NCI-H446 treated with DMSO at 0.1 percent for 48 hours (cell line): ENCODE data around the gene CCL14.
A peak's percentile ranks its signal among the peaks of the same experiment; 100 is the strongest.

Experiments
- DNase-seq: peaks from one replicate; lab custom pipeline; 2025; lab: John Stamatoyannopoulos, UW

The CCL14 gene

DNA sequence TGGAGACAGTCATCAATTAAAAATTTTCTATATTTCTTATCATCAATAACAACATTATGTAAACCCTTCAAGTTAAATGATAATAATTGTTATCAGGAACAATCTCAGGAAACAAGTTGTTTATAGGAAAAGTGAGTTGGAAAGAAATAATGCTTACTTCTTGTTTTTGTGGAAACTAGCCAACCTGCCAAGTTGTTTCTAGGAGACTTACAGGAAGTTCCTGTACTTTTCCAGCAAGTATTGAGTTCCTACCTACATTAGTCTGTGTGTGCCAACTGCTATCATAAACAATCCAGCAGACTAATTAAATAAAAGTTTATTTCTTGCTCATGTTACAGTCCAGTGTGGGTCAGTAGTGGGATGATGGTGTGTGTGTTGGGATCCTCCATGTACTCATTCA is 1.6 kb upstream of the CCL14 start:
- DNase-seq, result no peak

DNA sequence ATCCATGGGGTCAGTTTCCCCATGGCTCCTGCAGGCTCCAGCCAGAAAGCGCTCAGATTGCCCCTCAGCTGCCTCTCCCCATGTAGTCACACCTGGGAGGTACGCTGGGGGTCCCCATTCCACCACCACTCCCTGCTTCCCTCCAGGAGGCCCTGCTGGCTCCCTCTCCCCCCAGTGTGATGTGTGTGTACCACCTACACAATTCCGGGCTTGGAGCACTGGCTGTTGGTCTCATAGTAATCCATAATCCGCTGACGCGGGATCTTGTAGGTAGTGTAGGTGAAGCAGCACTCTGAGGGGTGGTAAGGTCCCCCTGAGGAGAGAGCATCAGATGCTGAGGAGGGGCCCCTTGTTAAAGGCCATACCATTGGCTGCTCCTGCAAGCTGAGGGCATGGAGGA is 2.4 kb downstream of the CCL14 start:
- no peak for DNase-seq

DNA sequence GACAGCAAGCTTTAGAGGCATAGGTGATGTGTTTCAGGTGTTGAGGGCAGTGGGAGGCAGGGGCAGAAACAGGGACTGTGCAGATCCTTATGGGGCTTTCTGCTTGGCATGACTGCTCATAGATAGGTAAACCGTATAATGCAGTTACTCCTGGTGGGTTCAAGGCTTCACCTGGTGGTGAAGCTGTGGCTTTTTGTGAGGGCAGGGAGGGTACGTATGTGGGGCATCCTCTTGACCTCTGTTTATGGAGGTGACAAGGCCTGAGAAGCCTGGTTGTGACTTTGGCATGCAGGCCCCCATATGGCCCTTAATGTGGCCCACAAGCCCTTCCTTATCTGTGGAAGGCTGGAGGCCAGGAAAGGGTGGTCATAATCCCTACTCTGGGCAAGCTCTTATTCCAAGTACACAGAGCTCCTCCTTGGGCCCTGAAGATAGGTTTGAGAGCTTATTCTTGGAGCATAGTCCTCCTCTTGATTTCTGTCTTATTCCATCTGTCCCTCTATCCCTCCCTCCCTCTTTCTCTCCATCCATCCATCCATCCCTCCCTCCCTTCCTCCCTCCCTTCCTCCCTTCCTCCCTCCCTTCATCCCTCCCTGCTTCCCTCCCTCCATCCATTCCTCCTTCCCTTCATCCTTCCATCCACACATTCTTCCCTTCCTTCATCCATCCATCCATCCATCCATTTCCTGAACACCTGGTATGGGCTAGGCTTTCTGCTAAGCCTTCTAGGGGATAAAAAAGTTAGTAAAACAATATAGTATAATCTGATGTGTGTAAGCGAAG is 3.9 kb downstream of the CCL14 start:
- no peak for DNase-seq

DNA sequence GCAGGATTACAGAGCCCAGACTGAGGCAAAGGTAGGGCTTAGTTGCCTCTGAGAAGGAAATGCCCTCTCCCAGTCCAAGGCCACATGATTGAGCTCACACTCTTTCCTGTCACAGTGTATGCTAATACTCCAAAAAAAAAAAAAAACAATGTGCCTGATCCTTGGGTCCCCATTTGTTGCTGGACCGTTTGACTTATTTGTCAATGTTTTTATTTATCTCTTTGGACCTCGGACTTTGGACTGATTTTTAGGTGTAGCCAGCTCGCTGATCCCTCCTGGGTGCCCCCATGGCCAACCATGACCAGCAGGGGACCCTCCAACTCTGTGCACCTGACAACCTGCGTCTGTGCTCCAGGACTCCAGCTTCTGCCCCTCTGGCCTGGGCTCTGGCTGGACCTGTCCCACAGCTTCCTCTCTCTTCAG is 4.6 kb downstream of the CCL14 start:
- DNase-seq, result no peak

DNA sequence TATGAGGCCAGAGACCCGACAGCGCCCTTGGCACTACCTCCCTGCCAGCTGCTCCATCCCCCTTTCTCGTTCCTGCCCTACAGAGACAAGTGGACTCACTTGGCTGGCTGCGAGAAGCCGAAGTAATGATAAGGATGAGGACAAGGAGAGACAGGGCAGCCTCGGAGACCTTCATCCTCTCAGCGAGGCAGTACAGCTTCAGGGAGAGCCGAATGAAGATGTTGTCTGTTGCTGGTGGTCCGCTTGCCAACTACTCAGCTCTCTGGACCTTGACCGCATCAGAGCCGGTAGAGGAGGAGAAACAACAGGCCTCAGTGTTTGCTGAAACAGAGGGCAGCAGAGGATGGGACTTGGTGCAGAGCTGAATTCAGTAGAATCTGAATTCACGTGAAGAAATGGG is 5.3 kb downstream of the CCL14 start, which contains the start of gene CCL16:
CCL16 (minus strand) TSS at position 252 of the 400 bp plus-strand sequence; CDS start at position 175, 77 bp downstream.
- DNase-seq, result no peak

DNA sequence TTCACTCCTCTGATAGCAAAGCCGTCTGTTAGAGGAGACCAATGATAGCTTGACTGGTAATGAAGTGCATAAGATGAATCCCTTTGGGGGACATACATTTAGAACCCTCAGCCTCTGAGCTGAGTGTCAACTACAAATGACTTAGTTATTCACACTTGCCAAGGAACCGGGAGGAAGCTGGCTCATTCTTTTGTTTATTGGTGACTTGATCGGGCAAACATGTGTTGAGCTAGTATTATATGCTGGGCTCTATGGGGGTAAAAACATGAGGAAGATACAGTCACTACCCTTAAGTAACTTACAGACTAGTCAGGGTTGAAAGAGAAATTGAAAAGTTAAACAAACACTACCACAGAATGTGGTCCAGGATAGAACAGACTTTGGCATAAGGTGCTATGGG is 8.2 kb downstream of the CCL14 start:
- no peak for DNase-seq

DNA sequence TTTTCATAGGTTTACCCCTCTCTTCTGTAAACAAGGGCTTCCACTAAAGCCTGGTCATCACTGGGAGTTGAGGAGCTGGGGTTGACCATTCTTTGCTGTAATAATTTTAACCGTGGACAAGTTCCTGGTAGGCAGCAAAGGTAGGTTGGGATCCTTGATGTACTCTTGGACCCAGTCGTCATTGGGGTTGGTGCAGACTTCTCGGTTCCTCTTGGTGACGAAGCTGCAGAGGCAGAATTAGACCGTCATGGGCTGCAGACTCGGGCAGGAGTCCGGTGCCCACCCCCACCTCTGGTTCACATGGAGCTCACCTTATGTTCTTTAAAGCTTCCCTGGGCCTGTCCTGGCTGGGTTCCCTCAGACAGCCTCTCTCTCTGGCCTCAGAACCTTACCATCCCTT is 9.0 kb downstream of the CCL14 start:
- no peak for DNase-seq

DNA sequence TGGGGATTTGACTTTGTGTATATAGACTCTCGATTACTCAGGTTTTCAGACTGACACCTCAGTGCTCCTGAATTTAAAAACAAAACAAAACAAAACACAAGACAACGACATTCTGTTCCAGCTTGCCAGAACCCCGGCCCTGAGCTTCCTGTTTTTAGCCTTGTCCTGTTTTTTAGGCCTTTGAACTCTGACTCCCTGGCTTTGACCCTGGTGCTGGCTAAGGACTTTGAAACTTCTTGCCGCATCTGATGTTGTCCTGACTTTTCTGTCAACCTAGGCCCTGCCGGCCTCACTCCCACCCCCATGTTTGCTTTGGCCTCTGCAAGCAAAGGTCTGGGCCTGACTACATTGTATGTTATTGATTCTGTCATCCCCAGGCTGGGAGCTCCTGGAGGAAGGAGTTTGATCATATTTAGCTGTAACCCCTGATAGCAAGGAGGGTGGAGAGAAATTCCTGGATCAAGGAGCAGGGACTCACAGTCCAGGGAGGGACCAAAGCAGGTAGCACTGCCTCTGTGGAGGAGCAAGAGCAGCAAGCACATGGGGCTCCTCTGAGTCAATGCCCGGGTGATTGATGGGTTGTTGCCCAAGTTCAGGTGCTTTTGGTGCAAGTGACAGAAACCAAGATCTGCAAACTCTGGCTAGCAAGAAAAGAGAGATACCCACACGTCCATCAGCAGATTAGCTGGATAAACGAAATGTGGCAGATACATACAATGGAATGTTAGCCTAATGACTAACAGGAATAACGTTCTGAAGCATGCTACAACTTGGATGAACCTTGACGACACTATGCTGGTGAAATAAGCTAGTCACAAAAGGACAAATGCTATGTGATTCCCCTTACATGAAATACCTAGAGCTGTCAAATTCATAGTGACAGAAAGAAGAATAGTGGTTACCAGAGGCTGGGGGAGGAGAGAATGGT is 12.9 kb downstream of the CCL14 start:
- DNase-seq, result no peak

DNA sequence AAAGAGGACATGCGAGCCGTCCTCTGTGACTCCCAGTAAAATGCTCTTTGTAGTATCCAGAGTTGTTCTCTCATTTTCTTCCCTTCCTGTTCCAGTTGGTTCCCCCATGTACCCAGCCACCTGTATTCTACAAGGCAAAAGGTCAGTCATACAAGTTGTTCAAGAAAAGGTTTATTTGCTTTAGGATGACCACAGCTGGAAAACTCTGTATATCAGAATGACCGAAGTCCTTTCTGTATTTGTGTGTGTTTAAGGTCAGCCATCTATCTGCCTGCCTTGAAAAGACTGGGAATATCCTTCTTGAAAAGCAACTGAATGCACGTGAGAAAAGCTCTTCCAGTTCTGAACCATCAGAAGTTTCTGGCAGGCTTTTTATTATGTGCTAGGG is 13.6 kb downstream of the CCL14 start:
- DNase-seq, result no peak

DNA sequence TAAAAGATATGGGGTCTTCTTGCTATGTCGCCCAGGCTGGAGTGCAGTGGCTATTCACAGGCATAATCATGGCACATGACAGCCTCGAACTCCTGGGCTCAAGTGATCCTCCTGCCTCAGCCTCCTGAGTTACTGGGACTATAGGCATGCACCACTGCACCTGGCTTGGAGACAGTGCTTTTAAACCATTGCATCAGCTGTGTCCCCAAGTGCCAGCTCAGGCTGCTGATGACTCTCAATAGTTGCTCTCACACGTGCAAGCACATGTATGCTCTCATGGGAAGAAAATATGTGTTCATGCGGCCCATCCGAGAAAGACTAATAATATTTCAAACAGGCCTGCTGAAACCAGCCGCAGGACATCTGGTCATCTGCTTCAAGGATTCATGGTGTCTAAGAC is 14.0 kb downstream of the CCL14 start:
- no peak for DNase-seq

DNA sequence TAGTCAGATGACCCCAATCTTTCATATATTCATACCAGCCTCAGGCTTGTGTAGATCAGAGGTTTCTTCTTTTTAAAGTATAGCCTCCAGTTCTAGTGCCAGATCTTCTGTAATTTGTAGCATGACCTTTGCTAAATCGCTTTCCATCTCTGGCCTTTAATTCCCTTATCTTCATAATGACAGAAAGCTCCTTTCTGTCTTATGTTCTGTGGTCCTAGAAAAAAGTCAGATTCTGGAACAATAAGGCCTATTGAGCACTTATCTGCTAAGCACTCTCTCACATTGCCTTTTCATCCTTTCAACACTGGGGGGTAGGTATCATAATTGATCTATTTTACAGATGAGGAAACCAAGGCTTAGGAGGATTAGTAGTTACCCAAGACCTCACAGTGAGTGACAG is 14.5 kb downstream of the CCL14 start:
- DNase-seq, result no peak

DNA sequence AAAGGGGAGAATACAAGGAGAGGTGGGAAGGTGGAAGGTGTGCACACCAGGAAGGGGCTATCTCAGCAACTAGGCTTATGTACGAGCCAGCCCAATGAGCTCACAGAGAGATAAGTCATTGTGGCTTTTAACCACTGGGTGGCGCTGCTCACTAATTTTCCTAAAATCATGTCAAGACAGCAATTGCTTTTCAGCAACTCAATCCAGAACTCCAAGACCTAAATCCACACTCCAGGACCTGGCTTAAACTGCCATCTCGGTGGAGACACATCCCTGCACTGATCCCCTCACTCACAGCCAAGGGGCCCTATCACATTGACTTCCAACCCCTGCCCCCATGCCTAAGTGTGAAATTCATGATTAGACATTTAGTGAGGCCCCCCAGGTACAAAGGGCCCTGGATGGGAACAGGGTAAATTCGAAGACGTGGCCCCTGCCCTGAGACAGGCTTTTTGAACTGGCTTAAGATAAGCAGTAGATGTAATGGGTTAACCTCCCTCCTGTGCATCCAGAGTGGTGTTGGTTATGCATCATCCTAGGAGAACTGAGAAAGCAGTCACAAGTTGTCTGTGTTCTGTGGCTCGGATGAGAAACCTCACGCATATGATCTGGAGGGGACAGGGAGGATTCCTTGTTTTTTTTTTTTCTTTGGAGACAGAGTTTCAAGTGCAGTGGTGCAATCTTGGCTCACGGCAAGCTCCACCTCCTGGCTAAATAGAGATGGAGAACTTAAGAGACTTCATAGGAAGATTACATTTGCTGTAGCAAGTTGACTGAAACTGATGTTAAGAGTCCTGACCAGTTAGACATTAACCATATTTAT is 16.8 kb downstream of the CCL14 start:
- DNase-seq, result peak; percentile 16

DNA sequence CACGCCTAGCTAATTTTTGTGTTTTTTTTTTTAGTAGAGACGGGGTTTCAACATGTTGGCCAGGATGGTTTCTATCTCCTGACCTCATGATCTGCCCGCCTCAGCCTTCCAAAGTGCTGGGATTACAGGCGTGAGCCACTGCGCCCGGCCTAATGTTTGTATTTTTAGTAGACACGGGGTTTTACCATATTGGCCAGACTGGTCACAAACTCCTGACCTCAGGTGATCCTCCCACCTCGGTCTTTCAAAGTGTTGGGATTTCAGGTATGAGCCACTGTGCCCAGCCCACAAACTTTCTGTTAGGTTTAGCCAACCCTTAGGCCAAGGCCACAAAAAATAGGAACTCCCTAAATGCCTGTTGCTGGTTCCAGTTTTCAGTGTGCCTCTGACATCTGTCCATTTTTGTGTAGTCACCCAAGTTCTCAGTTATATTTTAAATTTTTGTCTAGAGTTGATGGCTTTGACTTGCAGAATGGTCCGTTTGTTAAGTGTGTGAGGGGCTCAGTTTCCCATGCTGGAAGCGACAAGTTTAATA is 17.9 kb downstream of the CCL14 start:
- DNase-seq, result no peak

DNA sequence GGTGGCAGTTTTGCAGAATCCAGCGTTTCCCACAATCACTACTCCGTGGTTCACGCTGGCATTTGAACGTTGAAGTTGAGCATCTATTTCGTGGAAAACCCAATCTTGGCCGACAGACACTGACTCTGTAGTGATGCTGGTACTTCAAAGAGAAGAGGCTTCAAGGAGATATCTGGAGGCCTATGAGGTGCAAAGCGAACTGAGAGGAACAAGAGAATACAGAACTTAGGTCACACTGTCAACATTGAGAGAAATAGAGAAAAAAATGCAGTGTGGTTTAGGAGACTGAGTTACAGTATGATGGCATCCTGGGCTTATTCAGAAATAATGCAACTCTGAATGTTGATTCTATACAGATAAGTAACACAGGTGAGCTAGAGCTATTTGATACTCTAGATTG is 21.3 kb downstream of the CCL14 start:
- DNase-seq, result no peak

DNA sequence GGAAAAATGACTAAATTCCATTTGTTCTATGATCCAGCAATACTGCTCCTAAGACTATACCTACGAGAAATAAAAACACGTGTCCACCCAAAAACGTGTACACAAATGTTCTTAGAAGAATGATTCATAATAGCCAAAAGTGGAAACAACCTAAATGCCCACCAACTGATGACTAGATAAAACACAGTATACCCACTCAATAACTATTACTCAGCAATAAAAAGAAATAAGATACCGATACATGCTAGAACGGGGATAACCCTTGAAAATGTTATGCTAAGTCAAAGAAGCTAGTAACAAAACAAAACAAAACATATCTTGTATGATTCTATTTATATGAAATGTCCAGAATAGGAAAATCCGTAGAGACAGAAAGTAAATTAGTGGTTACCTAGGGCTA is 22.9 kb downstream of the CCL14 start:
- DNase-seq, result no peak

DNA sequence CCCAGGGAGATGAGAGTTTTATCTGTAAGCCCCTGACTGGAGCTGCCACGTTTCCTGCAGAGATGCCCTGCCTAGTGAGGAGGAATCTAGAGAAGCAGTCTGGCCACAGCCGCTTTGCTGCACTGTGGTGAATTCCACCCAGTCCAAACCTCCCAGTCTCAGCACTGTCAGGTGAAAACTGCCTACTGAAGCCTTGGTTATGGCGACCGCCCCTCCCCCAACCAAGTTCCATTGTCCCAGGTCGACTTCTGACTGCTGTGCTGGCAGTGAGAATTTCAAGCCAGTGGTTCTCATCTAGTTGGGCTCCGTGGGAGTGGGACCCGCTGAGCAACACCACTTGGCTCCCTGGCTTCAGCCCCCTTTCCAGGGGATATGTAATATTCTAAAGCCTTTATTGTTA is 32.8 kb downstream of the CCL14 start:
- DNase-seq, result no peak

DNA sequence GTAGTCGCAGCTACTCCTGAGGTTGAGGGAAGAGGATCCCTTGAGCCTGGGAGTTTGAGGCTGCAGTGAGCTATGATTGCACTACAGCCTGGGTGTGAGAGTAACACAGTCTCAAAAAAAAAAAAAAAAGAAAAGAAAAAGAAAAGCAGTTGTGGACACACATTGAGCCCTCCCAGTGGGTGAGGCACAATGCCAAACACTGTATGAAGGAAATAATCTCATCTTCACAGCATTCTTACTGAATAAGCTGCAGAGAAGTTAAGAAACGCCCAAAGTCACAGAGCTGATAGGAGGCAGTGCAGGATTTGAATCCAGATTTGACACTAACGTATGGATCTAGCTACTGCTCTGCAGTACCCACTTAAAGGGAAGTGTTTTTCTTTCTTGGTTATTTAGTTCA is 37.1 kb downstream of the CCL14 start:
- DNase-seq, result no peak

DNA sequence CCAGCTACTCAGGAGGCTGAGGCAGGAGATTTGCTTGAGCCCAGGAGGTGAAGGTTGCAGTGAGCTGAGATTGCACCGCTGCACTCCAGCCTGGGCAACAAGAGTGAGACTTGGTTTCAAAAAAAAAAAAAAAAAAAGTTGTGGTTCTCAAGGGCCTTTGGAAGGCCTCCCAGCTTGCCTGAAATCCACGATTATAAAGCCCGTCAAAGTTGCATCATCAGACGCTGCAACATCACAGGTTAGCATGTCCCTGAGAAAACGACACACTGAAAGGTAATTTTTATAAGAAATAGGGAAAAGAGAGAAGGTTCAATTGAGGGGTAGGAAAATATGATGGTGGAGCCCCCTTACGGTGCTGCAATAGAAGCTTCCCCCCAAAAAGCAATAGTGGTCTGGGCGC is 38.4 kb downstream of the CCL14 start:
- DNase-seq, result no peak

DNA sequence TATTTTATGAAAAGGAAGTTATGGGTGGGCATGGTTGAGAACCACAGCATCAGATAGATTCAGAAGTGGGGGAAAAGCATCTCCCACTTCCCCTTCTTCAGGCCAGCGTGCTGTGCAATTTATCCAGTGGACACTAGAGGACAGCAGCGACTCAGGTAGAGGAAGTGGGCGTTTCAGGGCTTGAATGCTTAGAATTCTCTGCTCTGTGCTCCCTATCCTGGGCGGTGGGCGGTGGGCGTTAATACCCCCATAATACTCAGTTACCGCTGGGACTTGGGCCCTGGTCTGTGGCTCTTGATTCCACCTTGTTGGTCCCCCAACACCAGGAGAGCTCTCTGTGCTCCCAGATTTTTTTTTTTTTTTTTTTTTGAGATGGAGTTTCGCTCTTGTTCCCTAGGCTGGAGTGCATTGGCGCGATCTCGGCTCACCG is 39.4 kb downstream of the CCL14 start:
- no peak for DNase-seq

DNA sequence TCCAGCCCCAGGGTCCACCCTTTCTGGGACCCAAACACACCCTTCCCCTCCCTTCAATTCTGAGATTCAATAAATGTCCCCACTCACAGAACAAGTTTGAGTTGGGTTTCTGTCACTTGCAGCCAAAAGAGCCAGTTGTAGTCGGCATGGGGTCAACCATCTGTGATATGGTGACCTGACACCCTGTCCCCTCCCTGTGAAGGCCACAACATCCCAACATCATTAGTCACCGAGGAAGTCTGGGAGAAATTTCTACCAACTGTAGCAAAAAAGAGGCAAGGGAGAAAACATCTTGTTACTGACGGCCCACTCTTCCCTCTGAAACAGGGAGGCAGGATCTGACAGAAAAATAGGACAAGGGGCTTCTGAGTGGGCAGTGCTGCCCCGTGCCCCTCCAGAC is 42.4 kb downstream of the CCL14 start:
- DNase-seq, result no peak

DNA sequence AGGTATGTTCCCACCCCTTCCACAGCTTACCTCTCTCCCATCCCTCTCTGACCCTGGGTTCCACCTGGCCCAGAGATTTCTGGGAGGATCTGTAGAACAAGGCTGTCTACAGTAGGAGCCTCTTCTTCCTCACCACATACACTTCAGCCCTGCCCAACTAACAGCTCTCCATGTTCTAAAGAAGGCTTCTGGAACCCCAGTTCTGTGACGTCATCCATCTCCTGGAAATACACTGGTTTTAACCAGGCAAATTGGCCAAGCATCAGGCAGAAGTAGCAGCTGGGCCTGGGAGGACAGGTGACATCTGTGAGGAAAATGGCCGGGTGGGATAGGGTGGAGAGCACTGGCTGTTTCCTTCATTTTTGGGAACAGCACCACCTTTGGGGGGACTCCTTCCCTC is 43.0 kb downstream of the CCL14 start, which contains the start of gene LYZL6:
LYZL6 (minus strand) TSS at position 177 of the 400 bp plus-strand sequence. CDS start 4,357 bp downstream, outside the sequence.
- no peak for DNase-seq
